NCI-H2107 treated with DMSO at 0.1 percent for 48 hours (cell line): ENCODE data around the gene SH3GL1.

ENCODE experiments used
- DNase-seq: peaks from one replicate; lab custom pipeline; 2025; ENCODE audit not compliant: unreplicated experiment; lab: John Stamatoyannopoulos, UW

Gene SH3GL1

GRCh38 chr19:4376028-4376670 lies 24.2 kb downstream of the SH3GL1 start:
- DNase-seq = peak; percentile 24

DNA sequence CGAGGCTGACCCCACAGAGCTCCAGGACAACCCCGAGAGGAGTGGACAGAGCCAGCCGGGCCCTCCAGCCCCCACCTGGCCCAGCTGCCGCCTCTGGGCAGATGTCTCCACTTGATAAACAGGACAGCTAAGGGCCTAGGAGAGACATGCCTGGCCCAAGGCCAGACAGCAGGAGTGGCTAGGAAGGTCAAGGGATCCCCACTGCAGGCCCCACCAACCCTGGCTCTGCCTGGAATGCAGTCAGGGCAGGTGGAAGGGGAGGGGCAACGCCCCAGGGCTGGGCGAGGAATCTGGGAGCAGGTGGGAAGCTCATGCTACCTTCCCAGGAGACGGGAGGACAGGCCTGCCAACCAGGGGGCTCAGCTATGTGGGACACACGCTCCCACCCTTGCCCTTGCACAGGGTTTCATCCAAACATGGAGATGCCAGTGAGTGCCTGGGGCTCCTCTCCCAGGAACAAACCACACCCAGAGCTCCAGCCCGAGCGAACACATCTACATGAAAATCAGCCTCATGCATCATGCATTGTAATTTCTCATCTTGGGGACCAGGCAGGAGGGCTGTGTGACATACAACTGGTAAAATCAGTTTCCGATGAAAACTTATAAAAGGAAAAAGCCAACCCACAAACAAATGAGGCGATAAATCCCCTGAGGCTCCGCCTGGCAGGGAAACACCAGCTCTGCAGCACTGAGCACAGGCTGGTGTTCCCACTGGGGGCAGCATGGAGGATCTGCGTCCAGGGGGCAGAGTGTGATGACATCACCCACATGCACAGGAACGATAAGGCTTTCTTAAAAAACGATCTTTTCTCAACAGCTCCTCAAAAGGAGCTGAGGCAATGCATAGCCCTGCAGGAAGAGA lies 25.0 kb downstream of the SH3GL1 start:
- peak; percentile 41 for DNase-seq

GRCh38 chr19:4374498-4375163 lies 25.7 kb downstream of the SH3GL1 start:
- no peak for DNase-seq

DNA sequence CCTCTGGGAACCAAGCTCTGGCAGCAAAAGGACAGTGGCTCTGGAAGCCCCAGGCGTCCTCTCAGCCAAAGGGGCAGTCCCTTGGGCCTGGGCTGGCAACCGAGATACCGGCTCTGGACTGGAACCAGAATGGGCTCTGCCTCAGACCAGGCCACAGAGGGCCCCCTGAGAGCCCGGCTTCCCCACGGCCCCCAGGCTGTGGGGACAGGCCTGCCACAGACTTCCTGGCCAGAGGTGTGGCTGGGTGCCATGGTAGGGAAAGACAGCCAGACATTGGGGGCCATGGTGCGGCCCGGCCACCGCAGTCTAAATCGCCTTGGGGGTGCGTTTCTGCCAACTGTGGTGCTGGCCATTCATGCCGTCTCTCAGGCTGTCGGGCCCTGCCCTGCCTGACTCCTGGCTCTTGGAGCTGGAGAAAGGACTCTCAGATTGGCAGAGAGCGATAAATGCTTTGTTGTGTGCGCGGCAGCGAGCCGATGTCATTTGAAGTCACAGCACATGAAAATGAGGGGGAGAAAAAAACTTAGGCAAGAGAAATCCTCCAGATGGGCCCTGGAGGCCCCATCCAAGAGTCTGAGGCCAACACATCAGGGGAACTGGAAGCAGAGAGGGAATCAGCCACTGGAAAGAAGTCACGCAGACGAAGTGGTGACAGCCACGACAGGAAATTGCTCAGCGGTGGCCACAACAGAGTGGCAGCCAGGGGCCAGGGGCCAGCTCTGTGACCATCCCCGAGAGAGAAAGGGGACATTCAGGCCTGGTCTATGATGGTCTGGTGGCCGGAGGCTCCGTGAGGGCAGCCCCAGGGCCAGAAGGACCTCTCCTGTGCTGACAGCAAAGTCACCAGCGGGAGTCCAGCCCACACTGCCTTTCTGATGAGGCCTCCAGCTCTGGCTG lies 26.5 kb downstream of the SH3GL1 start:
- no peak for DNase-seq

DNA sequence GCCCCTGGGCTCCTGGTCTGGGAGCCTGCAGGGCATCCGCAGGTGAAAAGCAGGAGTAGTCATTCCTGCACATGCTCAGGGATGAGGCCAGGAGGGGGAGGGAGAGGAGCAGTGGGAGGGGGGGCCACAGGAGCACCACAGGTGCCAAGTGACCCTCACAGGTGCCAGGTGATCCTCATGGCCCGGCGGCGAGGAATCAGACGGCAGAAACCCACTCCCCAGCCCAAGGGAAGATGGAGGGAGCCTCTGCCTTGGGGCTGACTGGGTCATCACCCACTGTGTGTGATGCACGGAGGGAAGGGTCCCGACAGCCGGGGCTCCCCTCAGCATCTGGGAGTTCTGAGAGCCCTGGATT lies 27.4 kb downstream of the SH3GL1 start:
- no peak for DNase-seq

GRCh38 chr19:4372165-4373012 lies 28.0 kb downstream of the SH3GL1 start:
- no peak for DNase-seq

- peak; percentile 50 for DNase-seq
These were observed 28.8 kb downstream of the SH3GL1 start for GRCh38 chr19:4371247-4372164.

GRCh38 chr19:4370418-4371041 lies 29.8 kb downstream of the SH3GL1 start:
- no peak for DNase-seq

GRCh38 chr19:4369888-4370260 lies 30.5 kb downstream of the SH3GL1 start:
- no peak for DNase-seq

GRCh38 chr19:4369109-4369887 lies 31.0 kb downstream of the SH3GL1 start:
- DNase-seq = no peak

DNA sequence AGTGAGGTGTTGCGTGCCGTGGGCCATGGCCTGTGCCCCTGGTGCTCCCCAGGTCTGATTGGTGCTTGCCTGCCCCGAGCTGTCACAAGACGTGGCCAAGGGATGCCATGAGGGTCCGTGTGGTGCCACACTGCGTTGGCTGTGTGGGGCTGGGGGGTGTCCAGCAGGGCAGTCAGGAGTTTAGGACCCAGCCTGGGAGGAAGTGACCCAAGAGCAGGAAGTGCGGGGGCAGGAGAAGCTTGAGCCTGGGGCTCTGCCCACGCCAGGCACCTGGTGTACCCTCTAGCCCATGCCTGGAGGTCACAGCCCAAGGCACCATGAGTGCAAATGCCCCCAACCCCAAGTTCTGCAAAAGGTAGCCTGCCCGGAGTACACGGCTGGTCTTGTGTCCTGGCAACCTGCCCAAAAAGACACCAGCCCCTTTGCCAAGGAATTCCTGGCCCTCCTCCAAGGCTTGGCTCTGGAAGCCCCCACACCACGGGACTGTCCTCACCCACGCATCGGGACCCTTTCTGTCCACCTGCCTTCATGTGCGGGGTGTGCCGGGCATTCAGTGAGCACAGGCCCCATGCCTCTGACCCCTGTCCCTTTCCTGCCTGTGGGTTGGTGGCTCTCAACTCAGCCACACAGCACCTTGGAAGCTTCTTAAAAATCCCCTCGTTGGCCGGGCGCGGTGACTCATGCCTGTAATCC lies 32.1 kb downstream of the SH3GL1 start:
- no peak for DNase-seq

DNA sequence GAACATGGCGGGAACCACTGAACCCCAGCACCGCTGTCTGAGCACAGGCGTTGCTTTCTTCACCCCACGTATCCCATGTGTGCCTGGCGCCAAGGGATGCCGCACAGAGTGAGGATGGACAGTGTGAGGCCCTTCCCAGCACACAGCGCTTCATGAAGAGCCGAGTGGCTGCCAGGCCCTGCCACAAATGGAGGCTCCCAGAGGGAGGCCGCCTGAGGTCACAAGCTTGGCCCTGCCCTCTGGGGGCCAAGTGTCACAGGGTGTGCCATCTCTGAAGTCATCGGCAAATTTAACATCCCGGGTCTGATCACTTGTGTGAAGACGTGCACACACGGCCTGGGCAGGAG lies 32.6 kb downstream of the SH3GL1 start:
- DNase-seq = no peak

GRCh38 chr19:4367336-4367723 lies 33.0 kb downstream of the SH3GL1 start:
- no peak for DNase-seq

DNA sequence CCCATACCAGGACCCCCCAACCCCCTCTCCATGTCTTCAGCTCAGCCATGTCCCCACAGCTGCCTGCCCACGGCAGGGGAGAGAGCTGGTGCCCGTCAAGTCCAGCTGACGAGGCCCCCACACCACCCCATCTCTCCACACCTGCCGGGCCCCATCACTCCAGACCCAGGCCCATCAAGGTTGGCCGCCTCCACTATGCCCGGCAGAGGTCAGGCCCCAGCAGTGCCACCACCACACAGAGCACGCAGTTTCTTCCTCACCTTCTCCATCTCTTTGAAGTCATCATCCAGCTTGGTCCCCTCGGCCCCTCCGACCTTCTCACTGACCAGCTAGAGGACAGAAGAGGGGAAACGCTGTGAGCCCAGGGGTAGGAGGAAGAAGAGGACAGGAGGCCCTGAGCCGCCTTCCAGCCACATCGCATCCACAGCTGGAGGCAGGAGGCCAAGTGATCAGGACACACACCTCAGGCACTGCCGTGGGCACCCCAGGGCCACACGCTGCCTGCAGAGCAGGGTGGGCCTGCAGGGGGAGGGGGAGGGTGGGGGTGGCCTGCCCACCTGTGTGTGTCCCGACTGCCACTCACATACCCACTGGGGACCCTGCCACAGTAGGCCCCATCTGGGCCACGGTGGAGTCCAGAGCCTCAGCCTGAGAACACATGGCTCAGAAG lies 33.5 kb downstream of the SH3GL1 start:
- no peak for DNase-seq

- DNase-seq = no peak
These were observed 34.3 kb downstream of the SH3GL1 start for GRCh38 chr19:4365791-4366665.

DNA sequence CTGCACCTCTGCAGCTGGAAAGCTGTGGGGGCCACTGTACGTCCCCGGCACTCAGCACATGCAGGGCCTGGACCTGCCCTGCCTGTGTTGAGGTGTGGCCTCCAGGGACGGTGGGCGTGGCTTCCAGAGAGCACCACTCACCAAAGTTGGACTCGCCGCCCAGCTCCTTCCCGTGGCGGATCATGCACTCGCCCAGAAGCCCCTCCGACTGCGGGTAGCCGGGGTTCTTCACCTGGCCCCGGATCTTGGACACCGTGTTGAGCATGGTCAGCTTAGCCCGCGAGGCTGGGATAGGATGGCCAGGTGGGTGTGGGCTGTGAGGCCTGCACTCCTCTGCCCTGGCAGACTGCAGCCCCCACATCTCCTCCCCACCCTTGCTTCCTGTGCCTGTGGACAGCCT lies 35.0 kb downstream of the SH3GL1 start:
- DNase-seq = no peak
